NCI-H2081 treated with DMSO at 0.1 percent for 48 hours (cell line): ENCODE results near the gene TUBA1C.

Source experiments
- DNase-seq: peaks from one replicate; lab custom pipeline; 2025; lab: John Stamatoyannopoulos, UW

TUBA1C gene

DNA sequence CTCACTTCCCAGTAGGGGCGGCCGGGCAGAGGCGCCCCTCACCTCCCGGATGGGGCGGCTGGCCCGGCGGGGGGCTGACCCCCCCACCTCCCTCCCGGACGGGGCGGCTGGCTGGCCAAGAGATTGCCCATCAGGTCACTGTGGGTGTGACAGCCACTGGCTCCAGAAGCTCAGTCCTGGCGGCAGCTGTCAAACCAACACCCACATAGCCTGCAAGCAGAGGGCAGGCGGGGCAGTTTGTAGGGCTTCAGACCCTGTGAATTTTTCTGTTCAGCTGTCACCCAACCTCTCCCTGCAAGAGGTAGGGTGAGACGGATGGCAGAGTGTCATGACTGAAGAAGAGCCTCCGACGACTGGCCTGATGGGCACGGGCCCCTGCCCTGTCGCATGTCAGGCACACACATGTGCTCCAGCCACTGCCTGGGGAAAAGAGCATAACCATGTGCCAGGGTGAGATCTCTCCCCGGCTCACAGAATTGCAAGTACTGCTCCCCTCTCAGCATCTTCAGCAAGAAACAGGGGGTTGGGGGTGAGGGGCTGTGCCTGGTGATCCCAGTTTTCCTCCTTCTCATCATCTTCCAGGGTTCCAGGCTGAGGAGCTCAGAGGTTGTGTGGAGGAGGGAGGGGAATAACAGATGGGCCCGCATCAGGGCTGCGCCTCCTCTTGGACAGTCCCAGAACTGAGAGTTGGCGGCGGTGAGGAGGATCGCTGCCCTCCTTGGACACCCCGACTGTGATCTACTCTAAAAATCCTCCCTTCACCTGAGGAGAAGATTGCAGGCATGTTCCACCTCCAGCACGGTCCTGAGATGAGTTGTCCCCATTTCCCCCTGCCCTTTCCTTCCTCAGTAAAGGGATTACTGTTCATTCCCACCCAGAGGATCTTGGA, 18.9 kb downstream of the TUBA1C start:
- no peak for DNase-seq

DNA sequence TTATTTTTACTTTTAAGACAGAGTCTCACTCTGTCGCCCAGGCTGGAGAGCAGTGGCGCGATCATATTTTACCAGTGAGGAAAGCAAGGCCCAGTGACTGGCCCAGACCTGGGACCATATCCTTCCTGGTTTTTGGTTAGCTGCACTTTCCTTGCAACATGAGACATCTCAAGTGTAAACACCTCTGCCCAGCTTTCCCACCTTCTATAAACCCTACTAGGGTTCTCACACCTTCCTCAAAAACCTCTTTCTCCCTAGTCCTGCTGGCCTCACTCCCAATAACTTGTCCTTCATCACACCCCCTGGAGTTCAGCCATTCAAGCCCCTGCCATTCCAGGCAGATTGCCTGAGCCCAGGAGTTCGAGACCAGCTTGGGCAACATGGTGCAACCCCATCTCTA, 19.8 kb downstream of the TUBA1C start:
- no peak for DNase-seq

DNA sequence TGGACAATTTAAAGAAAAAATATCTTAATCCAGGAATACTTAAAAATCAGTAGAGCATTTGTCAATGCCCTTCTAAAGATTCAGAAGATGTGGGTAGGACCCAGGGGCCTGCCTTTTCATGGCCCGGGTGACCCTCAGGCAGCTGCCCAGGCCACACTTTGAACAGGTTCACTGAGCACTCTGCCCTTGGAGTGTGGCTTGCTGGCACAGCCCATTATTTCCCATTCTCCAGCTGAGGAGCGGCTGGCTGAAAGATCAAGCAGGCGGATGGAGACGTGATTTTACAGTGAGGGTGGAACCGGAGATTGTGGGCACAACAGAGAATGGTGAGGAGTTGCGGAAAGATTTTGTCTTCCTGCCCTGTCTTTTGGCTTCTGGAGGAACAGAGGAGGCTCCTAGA, 23.0 kb downstream of the TUBA1C start:
- DNase-seq, result no peak

DNA sequence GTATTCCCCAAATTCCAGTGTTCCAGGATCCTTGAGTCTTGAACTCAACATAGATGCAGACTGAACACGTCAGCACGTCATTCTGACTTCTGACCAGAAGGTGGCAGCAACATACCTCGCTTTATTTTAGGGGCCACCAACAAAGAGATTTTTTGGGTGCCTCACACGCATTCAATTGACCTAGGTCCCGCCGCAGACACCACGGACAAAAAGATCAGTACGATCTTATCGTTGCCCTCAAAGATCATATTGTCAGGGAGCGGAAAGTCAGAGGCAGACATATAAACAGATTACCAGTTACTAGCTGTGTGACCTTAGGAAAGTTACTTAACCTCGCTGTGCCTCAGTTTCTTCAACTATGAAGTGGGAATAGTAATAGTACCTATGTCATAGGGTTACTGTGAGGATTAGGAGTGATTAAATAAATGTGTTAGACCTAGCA, 23.6 kb downstream of the TUBA1C start:
- no peak for DNase-seq

DNA sequence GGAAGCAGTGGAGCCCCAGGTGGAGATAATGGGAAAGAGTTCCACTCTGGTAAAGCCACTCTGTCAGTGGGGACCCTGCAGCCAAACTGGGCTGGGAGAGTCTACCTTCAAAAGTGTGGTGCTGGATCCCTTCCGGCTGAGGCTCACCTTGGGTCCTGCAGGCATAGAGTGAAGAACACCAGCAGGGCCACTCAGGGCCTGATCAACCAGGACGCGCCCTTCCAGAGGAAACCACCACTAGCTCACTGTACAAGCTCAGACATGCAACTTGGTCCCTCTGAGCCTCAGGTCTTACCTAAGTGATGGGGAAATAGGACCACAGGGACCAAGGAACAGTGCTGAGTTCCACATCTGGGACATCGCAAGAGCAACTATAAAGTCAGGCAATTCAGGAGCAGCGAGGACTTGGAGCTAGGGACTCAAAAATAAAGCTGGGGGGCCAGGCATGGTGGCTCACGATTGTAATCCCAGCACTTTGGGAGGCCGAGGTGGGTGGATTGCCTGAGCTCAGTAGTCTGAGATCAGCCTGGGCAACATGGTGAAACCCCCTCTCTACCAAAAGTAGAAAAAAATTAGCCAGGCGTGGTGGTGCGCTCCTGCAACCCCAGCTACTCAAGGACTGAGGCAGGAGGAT, 24.2 kb downstream of the TUBA1C start:
- DNase-seq, result no peak

DNA sequence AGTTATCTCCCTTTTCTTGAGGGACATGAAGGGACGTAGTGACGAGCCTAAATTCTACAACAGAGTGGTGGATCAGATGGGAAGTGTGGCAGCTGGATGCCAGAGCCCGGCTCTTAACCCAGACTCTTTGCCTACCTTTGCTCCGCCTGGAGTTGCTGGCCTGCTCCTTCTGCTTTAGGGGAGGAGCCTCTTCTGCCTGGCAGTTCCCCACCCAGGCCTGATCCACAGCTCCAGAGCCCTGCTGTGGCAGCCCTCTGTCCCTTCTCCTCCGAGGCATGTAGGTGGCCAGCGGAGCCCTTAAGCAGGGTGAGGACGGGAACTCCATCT, 27.8 kb downstream of the TUBA1C start:
- no peak for DNase-seq

DNA sequence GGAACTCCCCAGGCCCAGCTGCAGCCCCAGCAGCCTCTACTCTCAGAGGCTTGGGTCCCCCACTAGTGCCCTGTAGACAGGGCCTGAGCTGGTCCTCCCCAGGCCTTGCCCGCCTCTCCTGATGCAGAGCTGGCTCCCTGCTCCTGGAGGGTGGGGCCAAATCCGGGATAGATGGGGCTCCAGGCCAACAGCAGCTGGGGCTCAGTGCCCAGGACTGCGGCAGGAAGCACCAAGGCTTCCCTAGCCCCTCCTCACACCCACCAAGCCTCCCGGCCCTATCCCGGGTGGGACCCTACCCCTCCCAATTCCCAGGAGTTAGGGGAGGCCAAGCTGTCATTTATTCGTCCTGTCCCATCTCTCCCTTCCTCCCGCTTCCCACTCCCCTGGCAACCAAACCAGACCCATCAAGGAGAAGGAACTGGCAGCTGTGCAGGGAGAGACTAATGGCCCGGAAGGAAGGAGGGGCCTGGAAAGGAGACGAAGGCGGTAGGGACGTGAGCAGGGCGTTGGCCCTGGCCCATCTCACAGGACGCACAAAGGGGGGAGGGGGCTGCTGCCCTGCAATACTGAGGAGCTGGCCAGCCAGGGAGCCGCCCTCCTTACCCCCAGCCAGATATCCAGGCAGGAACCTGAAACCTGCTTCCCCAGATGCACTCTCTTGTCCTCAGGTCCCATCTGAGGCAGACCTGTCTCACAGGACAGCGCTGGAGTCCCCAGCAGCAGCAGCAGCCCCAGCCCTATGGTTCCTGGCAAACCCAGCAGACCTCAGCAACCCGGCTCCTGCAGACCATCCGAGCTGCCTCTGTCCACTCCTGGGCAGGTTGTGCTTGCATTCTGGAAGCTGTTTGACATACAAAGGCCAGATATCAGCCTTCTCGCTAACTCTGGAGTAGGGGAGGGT, 28.4 kb downstream of the TUBA1C start:
- no peak for DNase-seq

DNA sequence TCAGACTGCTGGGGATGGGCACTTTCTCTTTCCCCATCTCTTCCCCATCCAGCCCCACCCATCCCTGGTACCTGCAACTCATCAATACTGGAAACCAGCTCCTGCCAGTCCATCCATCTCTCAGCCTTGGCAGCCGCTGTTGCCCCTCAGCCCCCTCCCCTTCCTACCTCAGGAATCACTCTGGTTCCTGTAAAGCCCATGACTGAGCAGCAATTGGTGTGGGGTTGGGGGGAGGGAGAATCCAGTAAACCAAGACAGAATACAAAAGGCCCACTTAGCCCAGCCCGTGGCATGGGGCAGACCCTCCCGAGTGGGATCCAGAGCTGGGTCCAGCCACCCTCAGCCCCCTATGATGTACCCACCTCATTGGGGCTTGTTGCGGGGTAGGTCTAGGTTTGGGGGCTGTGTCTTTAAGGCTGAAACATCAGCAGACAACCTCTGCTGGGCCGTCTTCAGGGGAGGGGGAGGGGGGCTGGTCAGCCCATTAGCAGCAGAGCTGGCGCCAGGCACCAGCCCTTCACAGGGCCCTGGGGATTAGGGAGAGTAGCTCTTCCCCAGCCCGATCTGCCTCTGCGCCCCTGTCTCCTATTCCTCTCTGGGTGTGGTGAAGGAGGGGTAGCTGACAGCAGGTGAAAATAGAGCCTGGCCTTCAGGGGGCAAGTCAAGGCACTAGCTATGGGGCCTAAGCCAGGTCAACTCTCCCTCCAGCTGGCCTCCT, 29.4 kb downstream of the TUBA1C start:
- DNase-seq, result no peak

DNA sequence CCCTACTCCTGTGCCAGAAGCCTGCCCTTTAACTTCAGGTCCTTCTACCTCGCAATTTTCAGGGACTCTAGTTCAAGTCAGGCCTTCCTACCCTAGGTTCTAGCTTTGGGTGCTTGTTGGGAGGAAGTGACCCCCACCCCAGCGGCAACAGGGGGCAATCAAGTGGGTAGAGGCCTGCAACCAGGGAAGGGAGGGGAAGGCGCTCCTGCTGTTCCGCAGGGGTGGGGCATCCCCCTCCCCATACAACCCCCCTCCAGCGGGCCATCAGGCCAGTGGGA, 29.9 kb downstream of the TUBA1C start:
- no peak for DNase-seq

DNA sequence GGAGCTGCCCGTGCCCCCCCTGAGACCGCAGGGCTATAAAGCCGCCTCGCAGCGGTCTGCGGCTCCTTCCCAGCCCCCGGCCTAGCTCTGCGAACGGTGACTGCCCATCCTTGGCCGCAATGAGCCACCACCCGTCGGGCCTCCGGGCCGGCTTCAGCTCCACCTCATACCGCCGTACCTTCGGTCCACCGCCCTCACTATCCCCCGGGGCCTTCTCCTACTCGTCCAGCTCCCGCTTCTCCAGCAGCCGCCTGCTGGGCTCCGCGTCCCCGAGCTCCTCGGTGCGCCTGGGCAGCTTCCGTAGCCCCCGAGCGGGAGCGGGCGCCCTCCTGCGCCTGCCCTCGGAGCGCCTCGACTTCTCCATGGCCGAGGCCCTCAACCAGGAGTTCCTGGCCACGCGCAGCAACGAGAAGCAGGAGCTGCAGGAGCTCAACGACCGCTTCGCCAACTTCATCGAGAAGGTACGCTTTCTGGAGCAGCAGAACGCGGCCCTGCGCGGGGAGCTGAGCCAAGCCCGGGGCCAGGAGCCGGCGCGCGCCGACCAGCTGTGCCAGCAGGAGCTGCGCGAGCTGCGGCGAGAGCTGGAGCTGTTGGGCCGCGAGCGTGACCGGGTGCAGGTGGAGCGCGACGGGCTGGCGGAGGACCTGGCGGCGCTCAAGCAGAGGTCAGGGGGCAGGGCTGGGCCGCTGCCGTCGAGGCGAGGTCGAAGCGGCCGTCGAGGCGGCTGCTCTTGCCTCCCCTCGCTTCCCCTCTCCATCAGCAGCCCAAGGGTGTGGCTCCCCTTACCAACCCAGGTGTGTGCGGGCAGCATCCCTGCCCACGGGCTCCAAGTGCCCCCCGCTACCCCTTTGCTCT, 30.4 kb downstream of the TUBA1C start, which contains the start of gene PRPH:
TSS of gene PRPH (plus strand) at position 66 of the 855 bp plus-strand sequence. CDS start at position 120, 54 bp downstream.
- no peak for DNase-seq

DNA sequence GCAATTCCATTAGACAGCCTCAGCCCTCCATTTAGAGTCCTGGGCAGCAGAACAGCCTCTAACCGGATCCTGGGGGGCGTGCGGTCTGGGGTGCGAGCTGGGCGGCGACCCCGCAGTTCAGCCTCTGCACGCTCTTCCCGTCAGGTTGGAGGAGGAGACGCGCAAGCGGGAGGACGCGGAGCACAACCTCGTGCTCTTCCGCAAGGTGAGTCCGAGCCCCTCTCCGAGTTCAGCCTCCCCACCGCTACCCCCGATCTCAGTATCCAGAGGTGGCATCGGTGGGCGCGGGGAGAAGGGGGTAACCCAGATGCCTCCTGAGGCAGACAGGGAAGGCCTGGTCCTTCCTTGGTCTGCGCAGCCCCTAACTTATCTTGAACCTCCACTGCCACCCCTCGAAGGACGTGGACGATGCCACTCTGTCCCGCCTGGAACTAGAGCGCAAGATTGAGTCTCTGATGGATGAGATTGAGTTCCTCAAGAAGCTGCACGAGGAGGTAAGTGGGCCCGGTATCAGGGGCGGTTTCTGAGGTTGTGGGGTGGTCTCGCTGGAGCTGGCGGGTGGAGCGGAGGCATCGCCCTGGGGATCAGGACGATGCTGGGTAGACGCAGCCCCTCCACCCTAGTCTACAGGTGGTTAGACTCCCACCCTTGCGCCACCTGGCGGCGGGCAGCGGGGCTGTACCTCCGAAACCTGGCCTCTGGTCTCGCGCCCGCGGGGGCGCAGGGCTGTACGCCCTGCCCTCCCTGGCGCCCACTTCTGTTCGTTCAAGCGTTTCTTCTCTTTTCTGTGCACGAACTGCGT, 31.4 kb downstream of the TUBA1C start:
- DNase-seq, result no peak

DNA sequence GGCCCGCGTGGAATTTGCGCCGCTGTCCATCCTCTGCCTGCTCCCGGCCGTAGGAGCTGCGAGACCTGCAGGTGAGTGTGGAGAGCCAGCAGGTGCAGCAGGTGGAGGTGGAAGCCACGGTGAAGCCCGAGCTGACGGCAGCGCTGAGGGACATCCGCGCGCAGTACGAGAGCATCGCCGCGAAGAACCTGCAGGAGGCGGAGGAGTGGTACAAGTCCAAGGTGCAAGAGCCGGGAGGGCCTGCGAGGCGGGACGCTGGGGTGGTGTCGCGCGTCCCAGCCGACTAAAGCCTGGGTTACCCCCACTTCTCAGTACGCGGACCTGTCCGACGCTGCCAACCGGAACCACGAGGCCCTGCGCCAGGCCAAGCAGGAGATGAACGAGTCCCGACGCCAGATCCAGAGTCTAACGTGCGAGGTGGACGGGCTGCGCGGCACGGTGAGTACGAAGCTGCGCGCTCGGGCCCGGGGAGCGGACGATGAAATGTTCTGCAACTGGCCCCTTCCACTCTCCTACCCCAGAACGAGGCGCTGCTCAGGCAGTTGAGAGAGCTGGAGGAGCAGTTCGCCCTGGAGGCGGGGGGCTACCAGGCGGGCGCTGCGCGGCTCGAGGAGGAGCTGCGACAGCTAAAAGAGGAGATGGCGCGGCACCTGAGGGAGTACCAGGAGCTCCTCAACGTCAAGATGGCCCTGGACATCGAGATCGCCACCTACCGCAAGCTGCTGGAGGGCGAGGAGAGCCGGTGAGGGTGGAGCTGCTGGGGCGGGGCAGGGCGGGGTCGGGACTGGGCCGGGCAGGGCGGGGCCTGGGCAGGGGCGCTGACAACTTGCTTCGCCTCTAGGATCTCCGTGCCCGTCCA, 32.2 kb downstream of the TUBA1C start:
- DNase-seq, result no peak

DNA sequence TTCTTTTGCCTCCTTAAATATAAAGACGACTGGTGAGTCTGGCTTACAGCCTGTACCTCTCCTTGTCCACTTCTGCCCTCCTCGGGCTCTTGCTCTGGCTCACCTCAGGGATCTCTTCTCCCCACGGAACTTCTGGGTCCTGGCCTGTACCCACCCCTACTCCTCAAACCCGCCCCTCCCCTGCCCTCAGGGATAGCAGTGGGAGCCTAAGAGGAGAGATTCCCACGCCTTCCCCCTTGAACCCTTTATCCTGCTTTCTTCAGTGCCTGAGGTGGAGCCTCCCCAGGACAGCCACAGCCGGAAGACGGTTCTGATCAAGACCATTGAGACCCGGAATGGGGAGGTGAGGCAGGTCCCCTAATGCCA, 32.8 kb downstream of the TUBA1C start:
- DNase-seq, result no peak

DNA sequence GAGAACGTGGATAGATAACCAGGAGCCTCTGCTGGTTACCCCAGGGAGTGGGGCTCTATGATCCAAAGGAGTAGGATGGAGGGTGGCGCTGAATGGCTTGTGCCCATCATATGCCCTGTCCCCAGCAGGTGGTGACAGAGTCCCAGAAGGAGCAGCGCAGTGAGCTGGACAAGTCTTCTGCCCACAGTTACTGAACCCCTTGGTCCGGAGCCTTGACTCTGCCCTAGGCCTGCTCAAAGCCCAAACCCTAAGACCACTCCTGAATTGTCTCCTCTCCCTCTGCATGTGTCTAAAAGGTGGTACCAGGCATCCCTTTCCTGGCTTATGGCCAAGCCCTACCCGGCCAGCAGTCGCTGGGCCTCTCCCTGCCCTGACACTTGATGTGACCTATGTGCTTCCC, 33.3 kb downstream of the TUBA1C start:
- DNase-seq, result no peak

DNA sequence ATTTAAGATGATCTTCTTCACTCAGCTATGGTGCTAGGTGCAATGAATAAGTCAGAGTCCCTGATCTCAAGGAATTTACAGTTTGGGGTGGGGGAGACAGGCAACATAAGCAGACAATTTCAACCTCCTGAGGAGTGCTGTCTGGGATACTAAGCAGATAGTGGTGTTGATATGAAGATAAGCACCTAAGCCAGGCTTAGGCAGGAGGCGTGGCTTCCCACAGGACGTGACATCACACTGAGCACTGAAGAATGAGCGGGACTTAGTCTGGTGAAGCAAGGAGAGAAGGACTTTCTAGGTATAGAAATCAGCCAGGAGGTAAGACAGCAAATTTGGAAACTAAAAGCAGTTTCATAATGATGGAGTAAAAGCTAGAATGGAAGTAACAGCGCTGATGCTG, 36.9 kb downstream of the TUBA1C start:
- DNase-seq, result no peak

DNA sequence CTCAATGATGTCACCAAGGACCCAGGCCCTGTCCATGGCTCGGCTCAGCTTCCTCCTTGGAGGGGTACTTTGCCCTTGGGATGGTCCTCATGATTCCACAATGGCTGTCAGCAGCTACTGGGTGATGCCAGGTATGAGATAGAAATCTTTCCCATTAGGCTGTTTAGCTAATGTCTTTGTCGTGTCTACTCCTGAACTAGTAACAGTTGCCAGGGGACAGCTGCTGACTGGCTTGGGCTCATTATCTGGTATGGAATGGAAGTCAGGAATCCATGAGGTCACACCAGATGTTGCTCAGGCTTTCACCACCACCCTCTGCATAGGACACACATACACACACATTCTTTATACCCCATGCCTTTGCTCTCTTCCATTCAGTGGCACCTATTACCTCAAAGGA, 39.3 kb downstream of the TUBA1C start:
- DNase-seq, result no peak

DNA sequence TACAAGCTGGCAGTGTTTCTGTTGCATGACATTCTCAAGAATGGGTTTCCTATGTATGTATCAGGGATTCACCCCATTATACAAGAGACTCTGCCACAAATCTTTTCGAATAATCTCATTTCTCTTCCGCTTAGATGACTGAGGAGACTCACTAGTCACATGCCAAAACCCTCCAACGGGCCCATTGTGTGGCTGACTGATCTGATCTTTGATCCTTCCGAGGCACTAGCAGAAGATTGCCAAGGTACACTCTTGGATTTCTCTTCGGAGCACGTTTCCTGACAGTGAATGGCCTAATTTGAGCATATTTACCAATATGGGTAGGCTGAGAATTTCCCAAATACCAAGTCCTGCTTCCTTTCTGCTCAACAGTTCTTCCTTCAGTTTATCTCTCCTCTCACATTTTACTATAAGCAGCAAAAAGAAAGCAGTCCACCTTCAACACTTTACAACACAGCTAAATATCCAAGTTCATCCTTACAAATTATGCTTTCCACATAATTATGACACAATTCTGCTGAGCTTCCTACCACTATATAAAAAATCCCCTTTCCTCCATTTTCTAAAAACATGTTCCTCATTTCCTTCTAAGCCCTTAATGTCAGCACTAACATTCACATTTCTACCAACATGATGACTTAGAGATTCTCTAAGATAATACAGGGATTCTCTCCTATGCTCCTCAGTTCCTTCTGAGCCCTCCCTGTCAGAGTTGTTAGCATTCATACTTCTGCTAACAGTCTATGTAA, 41.1 kb downstream of the TUBA1C start:
- DNase-seq, result no peak

DNA sequence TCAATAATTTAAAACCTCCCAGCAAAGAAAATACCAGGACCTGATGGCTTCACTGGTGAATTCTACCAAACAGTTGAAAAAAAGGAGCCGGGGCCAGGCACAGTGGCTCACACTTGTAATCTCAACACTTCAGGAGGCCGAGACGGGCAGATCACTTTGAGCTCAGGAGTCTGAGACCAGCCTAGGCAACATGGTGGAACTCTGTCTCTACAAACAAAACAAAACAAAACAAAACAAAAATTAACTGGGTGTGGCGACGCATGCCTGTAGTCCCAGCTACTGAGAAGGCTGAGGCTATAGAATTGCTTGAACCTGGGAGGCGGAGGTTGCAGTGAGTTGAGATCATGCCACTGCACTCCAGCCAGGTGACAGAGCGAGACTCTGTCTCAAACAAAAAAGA, 44.5 kb downstream of the TUBA1C start:
- no peak for DNase-seq
